ENCODE results near the gene FAM162A. TPM values are rescaled to one million over a fixed set of nuclear protein-coding genes. Genes with fewer than 3 reads are reported as not detected.
A peak's percentile ranks its signal among the peaks of the same experiment; 100 is the strongest.

Gene FAM162A
- total and polyA plus RNA-seq, 8 donors: 32.8 to 74.3 (median 50.9) TPM

DNA sequence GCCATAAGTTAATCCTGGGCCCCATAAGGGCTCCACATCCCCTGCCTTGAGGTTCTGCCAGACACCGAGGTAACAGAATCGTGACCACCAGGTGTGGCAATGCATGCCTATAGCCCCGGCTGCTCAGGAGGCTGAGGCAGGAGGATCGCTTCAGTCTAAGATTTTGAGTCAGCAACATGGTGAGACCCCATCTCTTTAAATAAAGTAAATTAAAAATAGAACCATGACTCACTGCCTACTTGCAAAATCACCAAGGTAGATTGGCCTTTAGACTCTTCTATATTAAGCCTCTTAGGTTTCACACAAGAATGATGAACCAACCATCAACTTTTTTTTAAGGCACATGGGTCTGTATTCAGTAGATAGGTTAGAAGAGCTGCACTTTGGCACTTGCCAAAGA, 22.2 kb downstream of the FAM162A start:
- H3K4me1 ChIP-seq: peaks cover 0 to 2% (median 0%) of the 10 kb centered on the region in 3 donors
- no peak for DNase-seq
- TF ChIP-seq CTCF (IDR thresholded peaks at IDR 0.05): no peak
- 75 to 93% methylated on average over 4 of the region's 4 CpGs for WGBS, 2 donors
- H3K27ac ChIP-seq: no peak overlapping the region
- intact Hi-C loops (cut with DNase I): no loop called here
- H3K36me3 ChIP-seq: peaks cover 0 to 58% (median 21%) of the 10 kb centered on the region in 3 donors
- no peak for FAIRE-seq
- H3K4me3 ChIP-seq: no peak overlapping the region
- ATAC-seq: no peak
- H3K9me3 ChIP-seq: no peaks in the 10 kb centered on the region
- H3K27me3 ChIP-seq: no peaks in the 10 kb centered on the region

DNA sequence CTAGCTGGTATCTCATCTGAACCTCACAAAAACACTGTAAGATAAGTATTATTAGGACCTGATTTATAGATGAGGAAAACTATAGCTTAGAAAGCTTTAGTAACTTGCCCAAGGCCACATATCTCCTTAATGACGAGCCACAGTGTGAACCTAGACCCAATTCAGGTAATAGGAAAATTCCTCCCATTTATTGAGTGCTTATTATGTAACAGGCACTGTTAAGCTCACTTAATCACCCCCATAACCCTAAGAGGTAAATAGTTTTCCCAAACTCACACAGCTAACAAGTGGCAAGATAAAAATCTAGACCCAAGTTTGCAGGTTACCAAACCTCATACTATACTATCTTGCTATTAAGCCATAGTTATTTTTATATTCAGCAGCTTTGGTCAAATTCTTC, 24.0 kb downstream of the FAM162A start:
- H3K36me3 ChIP-seq: peaks cover 0 to 55% (median 21%) of the 10 kb centered on the region in 3 donors
- no peak for TF ChIP-seq CTCF (IDR thresholded peaks at IDR 0.05)
- no peaks in the 10 kb centered on the region for H3K27me3 ChIP-seq
- ATAC-seq: no peak
- 37 to 51% methylated on average over 1 of the region's 1 CpG for WGBS, 2 donors
- no peak for FAIRE-seq
- no peak overlapping the region for H3K27ac ChIP-seq
- intact Hi-C loops (cut with DNase I): no loop called here
- H3K4me3 ChIP-seq: no peak overlapping the region
- DNase-seq: no peak
- H3K9me3 ChIP-seq: no peaks in the 10 kb centered on the region
- peaks cover 0 to 11% (median 0%) of the 10 kb centered on the region in 3 donors for H3K4me1 ChIP-seq

DNA sequence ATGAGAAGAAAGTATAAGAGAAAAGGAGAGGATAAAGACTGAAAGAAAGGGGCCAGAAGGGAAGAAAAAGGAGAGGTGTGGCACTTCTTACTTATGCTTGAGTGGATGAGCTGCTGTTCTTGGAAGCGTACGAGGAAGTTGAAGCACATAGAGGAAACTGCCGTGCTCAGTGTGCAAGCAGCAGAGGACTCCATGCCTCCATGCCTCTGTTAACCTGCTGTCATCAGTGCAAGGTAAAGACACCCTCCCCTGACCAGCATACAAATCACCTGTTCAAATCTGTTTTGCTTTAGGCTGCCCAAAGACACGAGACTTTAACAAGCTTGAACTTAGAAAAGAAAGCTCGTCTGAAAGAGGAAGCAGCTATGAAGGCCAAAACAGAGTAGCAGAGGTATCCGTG, 25.5 kb downstream of the FAM162A start:
- H3K27ac ChIP-seq: no peak overlapping the region
- H3K4me3 ChIP-seq: no peak overlapping the region

DNA sequence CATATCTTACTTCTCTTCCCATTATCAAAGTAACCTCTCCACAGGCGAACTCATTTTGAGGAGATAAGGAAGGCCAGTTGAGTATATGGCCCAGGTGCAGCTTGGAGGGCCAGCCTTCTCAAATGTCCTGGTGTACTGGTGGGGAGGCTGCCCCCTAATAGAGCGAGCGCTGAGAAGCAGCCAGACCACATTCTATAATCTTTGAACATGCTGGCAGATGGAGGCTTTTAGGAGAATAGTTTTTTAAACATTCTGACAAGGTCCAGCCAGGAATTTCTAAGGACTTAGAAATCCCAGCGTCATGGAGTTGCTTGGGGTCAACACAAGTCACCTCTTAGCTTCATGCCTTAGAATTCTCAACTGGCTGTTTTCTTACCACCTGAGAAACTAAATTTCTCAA, 26.1 kb downstream of the FAM162A start:
- ATAC-seq: no peak
- Histone ChIP-seq H3K4me3 (no peak overlapping the region), H3K27ac (no peak overlapping the region), H3K4me1 (peaks cover 17 to 23% (median 20%) of the 10 kb centered on the region in 3 donors), H3K9me3 (no peaks in the 10 kb centered on the region), H3K36me3 (peaks cover 0 to 33% (median 19%) of the 10 kb centered on the region in 3 donors), H3K27me3 (no peaks in the 10 kb centered on the region)
- no peak for TF ChIP-seq CTCF (IDR thresholded peaks at IDR 0.05)
- 71 to 76% methylated on average over 4 of the region's 4 CpGs for WGBS, 2 donors
- no peak for DNase-seq
- FAIRE-seq: no peak
- intact Hi-C loops (cut with DNase I): no loop called here

More for the DNA sequence above, 25.5 kb downstream of the FAM162A start:
- FAIRE-seq: no peak
- ATAC-seq: peak in 1 of 4 donors; percentile 54
- no peaks in the 10 kb centered on the region for H3K9me3 ChIP-seq
- no peaks in the 10 kb centered on the region for H3K27me3 ChIP-seq
- H3K36me3 ChIP-seq: peaks cover 0 to 40% (median 19%) of the 10 kb centered on the region in 3 donors
- peaks cover 13 to 16% (median 15%) of the 10 kb centered on the region in 3 donors for H3K4me1 ChIP-seq
- 72 to 76% methylated on average over 6 of the region's 6 CpGs for WGBS, 2 donors
- no peak for DNase-seq
- no peak for TF ChIP-seq CTCF (IDR thresholded peaks at IDR 0.05)
- intact Hi-C loops (cut with DNase I): no loop called here

DNA sequence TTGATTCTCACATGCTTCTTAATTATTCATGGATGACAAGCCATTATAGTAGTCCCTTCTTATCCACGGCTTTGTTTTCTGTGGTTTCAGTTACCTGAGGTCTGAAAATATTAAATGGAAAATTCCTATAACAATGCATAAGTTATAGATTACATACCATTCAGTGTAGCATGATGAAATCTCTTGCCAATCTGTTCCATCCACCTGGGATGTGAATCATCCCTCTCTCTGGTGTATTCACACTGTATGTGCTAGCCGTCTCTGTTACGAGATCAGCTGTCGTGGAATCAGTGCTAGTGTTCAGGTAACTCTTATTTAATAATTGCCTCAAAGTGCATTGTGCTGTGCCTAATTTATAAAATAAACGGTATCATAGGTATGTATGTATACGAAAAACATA, 26.7 kb downstream of the FAM162A start:
- no peak for TF ChIP-seq CTCF (IDR thresholded peaks at IDR 0.05)
- H3K4me1 ChIP-seq: peaks cover 17 to 24% (median 21%) of the 10 kb centered on the region in 3 donors
- ATAC-seq: no peak
- no peak for DNase-seq
- H3K9me3 ChIP-seq: no peaks in the 10 kb centered on the region
- H3K27ac ChIP-seq: no peak overlapping the region
- 73 to 84% methylated on average over 6 of the region's 6 CpGs for WGBS, 2 donors
- intact Hi-C loops (cut with DNase I): no loop called here
- peaks cover 0 to 30% (median 17%) of the 10 kb centered on the region in 3 donors for H3K36me3 ChIP-seq
- H3K4me3 ChIP-seq: no peak overlapping the region
- no peaks in the 10 kb centered on the region for H3K27me3 ChIP-seq
- no peak for FAIRE-seq
